HCT116 (cell line): ENCODE data around the gene PPP1R15A. TPM values are rescaled to one million over a fixed set of nuclear protein-coding genes. Genes with fewer than 3 reads are reported as not detected.

Source experiments
- ATAC-seq: fragments of 200-7000 bp; cut with Tn5 transposase; 2 replicates; pipeline ENCODE4 v1.9.1; 2020; ENCODE audit warnings: mild to moderate bottlenecking, moderate library complexity
- BruUV-seq: library from RNA; stranded (reverse); fragments of 400-500 nt; replicated peaks from 2 replicates; lab custom pipeline; 2021; lab: Mats Ljungman, UMichigan
- CTCF ChIA-PET: fragments of 300-600 bp; sonication (Branson Sonifier 250); formaldehyde crosslinking; loops from one replicate; lab custom pipeline; 2021; ENCODE audit warnings: antibody characterized with exemption; lab: Charles Lee
- POLR2A ChIA-PET: fragments of 300-600, 350-600 bp; sonication (Branson Sonifier 250); formaldehyde crosslinking; loops from one replicate; lab custom pipeline; 2021; ENCODE audit warnings: antibody characterized with exemption; lab: Charles Lee
- RAD21 ChIA-PET, 2 experiments: fragments of 300-600 bp; sonication (Branson Sonifier 250); formaldehyde crosslinking; loops; one replicate each; lab custom pipeline; 2023; ENCODE audit warnings: low total read pairs in 2 of 2; ENCODE audit not compliant: uncharacterized antibody in 2 of 2, unreplicated experiment in 2 of 2, low non-redundant PET in 1 of 2; lab: Charles Lee
- DNase-seq: peaks from one replicate; pipeline ENCODE4 v3.0.0-alpha.2; 2010; ENCODE audit warnings: low read depth, low spot score
- H2AFZ ChIP-seq: fragments of 200-600 bp; shearing (Covaris generic), sonication (generic); 2 replicates; pipeline ENCODE4 v1.6.1; 2017; ENCODE audit warnings: low read depth, mixed run types, mixed read lengths, antibody characterized with exemption, low read length; ENCODE audit not compliant: poor library complexity, severe bottlenecking
- H3K27ac ChIP-seq: 2 replicates; pipeline ENCODE4 v1.5.1; 2012; ENCODE audit warnings: low read depth, low read length
- H3K27me3 ChIP-seq: fragments of 200-600 bp; sonication (generic); 2 replicates; pipeline ENCODE4 v1.6.1; 2016; ENCODE audit warnings: mixed run types, low read length, mixed read lengths; ENCODE audit not compliant: insufficient read depth
- H3K36me3 ChIP-seq, 2 experiments: fragments of 200-500 bp in 1 of 2; fragments of 200-600 bp in 1 of 2; sonication (Bioruptor generic) in 1 of 2; sonication (generic) in 1 of 2; 2 replicates each; pipeline versions ENCODE4 v1.5.1 to v1.6.1; 2014 to 2016; ENCODE audit warnings: low read length in 2 of 2, inconsistent platforms in 1 of 2, mixed read lengths in 1 of 2, mixed run types in 1 of 2; ENCODE audit not compliant: insufficient read depth in 2 of 2, control insufficient read depth in 1 of 2
- H3K4me1 ChIP-seq, 2 experiments: fragments of 200-600 bp in 1 of 2; sonication (generic) in 1 of 2; 2 replicates each; pipeline versions ENCODE4 v1.5.1 to v1.6.1; 2012 to 2017; ENCODE audit warnings: low read length in 2 of 2, inconsistent platforms in 1 of 2, mild to moderate bottlenecking in 1 of 2, mixed read lengths in 1 of 2, mixed run types in 1 of 2, moderate library complexity in 1 of 2; ENCODE audit not compliant: insufficient read depth in 2 of 2, control insufficient read depth in 1 of 2
- H3K4me2 ChIP-seq: fragments of 200-600 bp; sonication (generic); 2 replicates; pipeline ENCODE4 v1.6.1; 2017; ENCODE audit warnings: mixed run types, low read length, mixed read lengths
- H3K4me3 ChIP-seq, 2 experiments: fragments of 200-600 bp in 1 of 2; sonication (generic) in 1 of 2; replicated peaks in 1 of 2; 2 replicates each; pipeline ENCODE4 v1.5.1; 2011 to 2016; ENCODE audit warnings: low read length in 2 of 2, control low read depth in 1 of 2, low read depth in 1 of 2, mild to moderate bottlenecking in 1 of 2, mixed read lengths in 1 of 2, mixed run types in 1 of 2
- H3K79me2 ChIP-seq: fragments of 200-600 bp; sonication (generic); 2 replicates; pipeline ENCODE4 v1.6.1; 2017; ENCODE audit warnings: mild to moderate bottlenecking, mixed run types, low read length, moderate library complexity, mixed read lengths; ENCODE audit not compliant: insufficient read depth
- H3K9ac ChIP-seq: fragments of 200-600 bp; sonication (generic); 2 replicates; pipeline ENCODE4 v1.6.1; 2016; ENCODE audit warnings: low read length, mixed read lengths
- H3K9me2 ChIP-seq: fragments of 200-600 bp; sonication (generic), shearing (Covaris generic); 2 replicates; pipeline ENCODE4 v1.6.1; 2017; ENCODE audit warnings: mixed run types, mild to moderate bottlenecking, moderate library complexity; ENCODE audit not compliant: insufficient read depth
- H3K9me3 ChIP-seq, 2 experiments: fragments of 200-500 bp in 1 of 2; fragments of 200-600 bp in 1 of 2; sonication (Bioruptor generic) in 1 of 2; sonication (generic) in 1 of 2; 2 replicates each; pipeline ENCODE4 v1.6.1; 2014 to 2017; ENCODE audit warnings: low read length in 2 of 2, mixed read lengths in 2 of 2, inconsistent platforms in 1 of 2, low read depth in 1 of 2, mild to moderate bottlenecking in 1 of 2, mixed run types in 1 of 2, moderate library complexity in 1 of 2; ENCODE audit not compliant: control insufficient read depth in 1 of 2, insufficient read depth in 1 of 2
- H4K20me1 ChIP-seq: fragments of 200-600 bp; sonication (generic), shearing (Covaris generic); 2 replicates; pipeline ENCODE4 v1.6.1; 2017; ENCODE audit warnings: mixed run types, mild to moderate bottlenecking, moderate library complexity; ENCODE audit not compliant: insufficient read depth
- CBX3 ChIP-seq: IDR thresholded peaks from 2 replicates; pipeline ENCODE4 v1.6.1; 2012; ENCODE audit warnings: low read depth
- CTCF ChIP-seq, 3 experiments: fragments of 200-600 bp in 1 of 3; sonication (generic) in 1 of 3; IDR thresholded peaks in 2 of 3; conservative IDR thresholded peaks in 1 of 3; 2 replicates each; pipeline ENCODE4 v1.5.1; 2012 to 2017; ENCODE audit warnings: low read depth in 2 of 3, low read length in 2 of 3, antibody characterized with exemption in 1 of 3, borderline replicate concordance in 1 of 3, control low read depth in 1 of 3, mild to moderate bottlenecking in 1 of 3, mixed read lengths in 1 of 3, mixed run types in 1 of 3, moderate library complexity in 1 of 3; ENCODE audit not compliant: insufficient read depth in 1 of 3
- EGR1 ChIP-seq: IDR thresholded peaks from 2 replicates; pipeline ENCODE4 v1.6.1; 2012; ENCODE audit warnings: low read depth
- EZH2phosphoT487 ChIP-seq: fragments of 200-600 bp; IDR thresholded peaks from 2 replicates; pipeline ENCODE4 v1.6.1; 2018; ENCODE audit warnings: antibody characterized with exemption, borderline replicate concordance
- FOSL1 ChIP-seq: IDR thresholded peaks from 2 replicates; pipeline ENCODE4 v1.6.1; 2012; ENCODE audit warnings: low read depth
- MAX ChIP-seq: IDR thresholded peaks from 2 replicates; pipeline ENCODE4 v1.6.1; 2012
- POLR2AphosphoS5 ChIP-seq: IDR thresholded peaks from 2 replicates; pipeline ENCODE4 v1.6.1; 2011; ENCODE audit warnings: mild to moderate bottlenecking, low read depth, low read length, moderate library complexity
- TCF7L2 ChIP-seq: IDR thresholded peaks from 2 replicates; pipeline ENCODE4 v1.7.0; 2011; ENCODE audit warnings: borderline replicate concordance, inconsistent platforms; ENCODE audit not compliant: insufficient read depth, insufficient read length; ENCODE audit errors: extremely low read depth
- ZBTB33 ChIP-seq: IDR thresholded peaks from 2 replicates; pipeline ENCODE4 v1.6.1; 2011; ENCODE audit warnings: mild to moderate bottlenecking, low read length, moderate library complexity; ENCODE audit not compliant: insufficient replicate concordance; ENCODE audit errors: extremely low read depth
- ZNF274 ChIP-seq: fragments of 200-500 bp; sonication (Bioruptor generic); IDR thresholded peaks from 2 replicates; pipeline ENCODE4 v1.6.1; 2014; ENCODE audit warnings: mild to moderate bottlenecking, low read depth, low read length, inconsistent platforms
- intact Hi-C: fragments of 100-400 bp; cut with micrococcal nuclease; formaldehyde crosslinking; loops from 2 replicates; pipeline ENCODE4 v1.10.0; 2022
- total RNA-seq: library from RNA; stranded (reverse); gene quantifications from one replicate; pipeline ENCODE4 v1.2.1, GENCODE V29; 2021; ENCODE audit not compliant: unreplicated experiment

PPP1R15A gene
- total RNA-seq, 1 experiment from 2014 or later: 50.3 TPM

- BruUV-seq: no TSS peak
- Histone ChIP-seq H3K4me3 (no peak overlapping the region), H3K4me2 (no peak overlapping the region), H4K20me1 (no peaks in the 10 kb centered on the region), H3K27me3 (no peaks in the 10 kb centered on the region), H3K9ac (no peak overlapping the region), H2AFZ (no peak overlapping the region), H3K9me2 (no peaks in the 10 kb centered on the region), H3K4me1 (0 out of 4 replicates have a peak, but pooled peaks cover 0 to 5% of the 10 kb centered on the region in 2 experiments), H3K9me3 (no peaks in the 10 kb centered on the region), H3K27ac (no peak overlapping the region), H3K79me2 (no peaks in the 10 kb centered on the region), H3K36me3 (no peaks in the 10 kb centered on the region)
- intact Hi-C loops: no loop called here
- DNase-seq: no peak
- ChIA-PET RAD21 (no interaction called here), POLR2A (no interaction called here), CTCF (no interaction called here)
- TF ChIP-seq EGR1: no peak
- TF ChIP-seq MAX: no peak
- TF ChIP-seq CTCF (IDR thresholded peaks at IDR 0.05 in 2 of 3, conservative IDR thresholded peaks at IDR 0.05 in 1 of 3; ENCODE audit: borderline replicate concordance in 1 of 3, insufficient read depth in 1 of 3, low read depth in 2 of 3, low read length in 2 of 3): no peak
- TF ChIP-seq ZBTB33: no peak
- no peak for TF ChIP-seq EZH2phosphoT487
- no peak for TF ChIP-seq ZNF274
- TF ChIP-seq POLR2AphosphoS5: no peak
- no peak for TF ChIP-seq CBX3
- no peak for TF ChIP-seq TCF7L2
- no peak for TF ChIP-seq FOSL1
- ATAC-seq: no peak
Measured at GRCh38 chr19:48861313-48861712, 10.9 kb upstream of the PPP1R15A start.
